ENCODE data around the gene SYT9.

GRCh38 chr11:7501894-7502293 lies 250.2 kb downstream of the SYT9 start:
- TF ChIP-seq CTCF (IDR thresholded peaks at IDR 0.05), result no peak
- TF ChIP-seq EZH2phosphoT487 (IDR thresholded peaks at IDR 0.05), result no peak
- no peak for TF ChIP-seq EZH2 (IDR thresholded peaks at IDR 0.05)
